HEK293 (cell line): ENCODE results near the gene PTH1R.
A peak's percentile ranks its signal among the peaks of the same experiment; 100 is the strongest.

ENCODE experiments used
- BCL11B ChIP-seq: fragments of 450-650 bp; formaldehyde crosslinking; IDR thresholded peaks from 2 replicates; pipeline ENCODE4 v1.5.1; 2016; ENCODE audit warnings: low read depth, missing biosample characterization, missing genetic modification characterization
- GLIS2 ChIP-seq: fragments of 450-650 bp; formaldehyde crosslinking; IDR thresholded peaks from 2 replicates; pipeline ENCODE4 v1.5.1; 2016; ENCODE audit warnings: missing biosample characterization, missing genetic modification characterization
- HOXA7 ChIP-seq: sonication (generic); formaldehyde crosslinking; IDR thresholded peaks from 2 replicates; pipeline ENCODE4 v1.8.1; 2022; ENCODE audit warnings: missing genetic modification reagents, borderline replicate concordance
- OSR2 ChIP-seq: fragments of 450-650 bp; formaldehyde crosslinking; IDR thresholded peaks from 2 replicates; pipeline ENCODE4 v1.5.1; 2016; ENCODE audit warnings: missing biosample characterization, missing genetic modification characterization
- PRDM1 ChIP-seq: fragments of 450-650 bp; formaldehyde crosslinking; IDR thresholded peaks from 2 replicates; pipeline ENCODE4; 2016; ENCODE audit warnings: missing biosample characterization, missing genetic modification characterization
- SCRT1 ChIP-seq: fragments of 450-650 bp; formaldehyde crosslinking; IDR thresholded peaks from 2 replicates; pipeline ENCODE4 v1.5.1; 2016; ENCODE audit warnings: missing biosample characterization, missing genetic modification characterization, borderline replicate concordance
- ZBTB6 ChIP-seq: fragments of 450-650 bp; formaldehyde crosslinking; IDR thresholded peaks from 2 replicates; pipeline ENCODE4 v1.5.1; 2017; ENCODE audit warnings: missing biosample characterization, missing genetic modification characterization
- ZBTB7A ChIP-seq: fragments of 450-650 bp; formaldehyde crosslinking; IDR thresholded peaks from 2 replicates; pipeline ENCODE4 v1.5.1; 2016; ENCODE audit warnings: low read depth, missing biosample characterization, missing genetic modification characterization
- ZNF132 ChIP-seq: fragments of 450-650 bp; formaldehyde crosslinking; IDR thresholded peaks from 2 replicates; pipeline ENCODE4 v1.5.1; 2017; ENCODE audit warnings: missing biosample characterization, missing genetic modification characterization, borderline replicate concordance
- ZNF138 ChIP-seq: fragments of 450-650 bp; formaldehyde crosslinking; IDR thresholded peaks from 2 replicates; pipeline ENCODE4 v1.5.1; 2016; ENCODE audit warnings: missing biosample characterization, missing genetic modification characterization, borderline replicate concordance
- ZNF18 ChIP-seq: fragments of 450-650 bp; formaldehyde crosslinking; IDR thresholded peaks from 2 replicates; pipeline ENCODE4 v1.5.1; 2016; ENCODE audit warnings: missing biosample characterization, missing genetic modification characterization
- ZNF2 ChIP-seq: fragments of 450-650 bp; formaldehyde crosslinking; IDR thresholded peaks from 2 replicates; pipeline ENCODE4 v1.5.1; 2016; ENCODE audit warnings: missing biosample characterization, missing genetic modification characterization
- ZNF211 ChIP-seq: fragments of 450-650 bp; formaldehyde crosslinking; IDR thresholded peaks from 2 replicates; pipeline ENCODE4 v1.5.1; 2016; ENCODE audit warnings: low read depth, missing biosample characterization, missing genetic modification characterization
- ZNF214 ChIP-seq: fragments of 450-650 bp; formaldehyde crosslinking; IDR thresholded peaks from 2 replicates; pipeline ENCODE4 v1.5.1; 2017; ENCODE audit warnings: missing biosample characterization, mild to moderate bottlenecking, missing genetic modification characterization, borderline replicate concordance
- ZNF223 ChIP-seq: fragments of 450-650 bp; formaldehyde crosslinking; IDR thresholded peaks from 2 replicates; pipeline ENCODE4 v1.5.1; 2016; ENCODE audit warnings: missing biosample characterization, missing genetic modification characterization
- ZNF302 ChIP-seq: fragments of 450-650 bp; formaldehyde crosslinking; IDR thresholded peaks from 2 replicates; pipeline ENCODE4 v1.5.1; 2016; ENCODE audit warnings: missing biosample characterization, missing genetic modification characterization, low read depth
- ZNF311 ChIP-seq: fragments of 450-650 bp; formaldehyde crosslinking; IDR thresholded peaks from 2 replicates; pipeline ENCODE4 v1.5.1; 2017; ENCODE audit warnings: missing biosample characterization, missing genetic modification characterization, borderline replicate concordance
- ZNF341 ChIP-seq: fragments of 450-650 bp; formaldehyde crosslinking; IDR thresholded peaks from 2 replicates; pipeline ENCODE4; 2016; ENCODE audit warnings: low read depth, missing biosample characterization, missing genetic modification characterization
- ZNF433 ChIP-seq: fragments of 450-650 bp; formaldehyde crosslinking; IDR thresholded peaks from 2 replicates; pipeline ENCODE4 v1.5.1; 2016; ENCODE audit warnings: missing biosample characterization, missing genetic modification characterization, low read depth
- ZNF473 ChIP-seq: fragments of 450-650 bp; formaldehyde crosslinking; IDR thresholded peaks from 2 replicates; pipeline ENCODE4 v1.5.1; 2017; ENCODE audit warnings: missing biosample characterization, missing genetic modification characterization
- ZNF510 ChIP-seq: fragments of 450-650 bp; formaldehyde crosslinking; IDR thresholded peaks from 2 replicates; pipeline ENCODE4 v1.5.1; 2018; ENCODE audit warnings: mild to moderate bottlenecking, missing genetic modification characterization, missing biosample characterization; ENCODE audit not compliant: insufficient replicate concordance
- ZNF513 ChIP-seq: fragments of 450-650 bp; IDR thresholded peaks from 2 replicates; pipeline ENCODE4 v1.5.1; 2018; ENCODE audit warnings: missing biosample characterization, missing genetic modification characterization
- ZNF514 ChIP-seq: fragments of 450-650 bp; formaldehyde crosslinking; IDR thresholded peaks from 2 replicates; pipeline ENCODE4 v1.5.1; 2016; ENCODE audit warnings: missing biosample characterization, missing genetic modification characterization
- ZNF621 ChIP-seq: fragments of 450-650 bp; formaldehyde crosslinking; IDR thresholded peaks from 2 replicates; pipeline ENCODE4 v1.5.1; 2017; ENCODE audit warnings: missing biosample characterization, missing genetic modification characterization
- ZNF639 ChIP-seq: fragments of 450-650 bp; formaldehyde crosslinking; IDR thresholded peaks from 2 replicates; pipeline ENCODE4 v1.5.1; 2016; ENCODE audit warnings: missing biosample characterization, missing genetic modification characterization
- ZNF677 ChIP-seq: fragments of 450-650 bp; IDR thresholded peaks from 2 replicates; pipeline ENCODE4 v1.5.0; 2018; ENCODE audit warnings: missing biosample characterization, mild to moderate bottlenecking, missing genetic modification characterization, moderate library complexity
- ZNF785 ChIP-seq: fragments of 450-650 bp; formaldehyde crosslinking; IDR thresholded peaks from 2 replicates; pipeline ENCODE4 v1.5.1; 2016; ENCODE audit warnings: missing biosample characterization, missing genetic modification characterization
- ZSCAN18 ChIP-seq: fragments of 450-650 bp; formaldehyde crosslinking; IDR thresholded peaks from 2 replicates; pipeline ENCODE4 v1.5.1; 2016; ENCODE audit warnings: missing biosample characterization, missing genetic modification characterization
- TF ChIP-seq, protein P1 (sequence below): IDR thresholded peaks from 2 replicates; pipeline ENCODE4 v1.6.1; 2011; ENCODE audit warnings: mild to moderate bottlenecking, low read depth, low read length, borderline replicate concordance
- TF ChIP-seq, protein P2 (sequence below): fragments of 450-650 bp; formaldehyde crosslinking; IDR thresholded peaks from 2 replicates; pipeline ENCODE4 v1.5.1; 2016; ENCODE audit warnings: missing biosample characterization, missing genetic modification characterization

PTH1R gene

GRCh38 chr3:46845860-46846623 is 31.5 kb upstream of the PTH1R start (continued):
- TF ChIP-seq ZNF513 (no peak), OSR2 (tag by site-specific recombination) (no peak), SCRT1 (no peak), ZNF473 (tag by site-specific recombination) (no peak), ZNF132 (tag by site-specific recombination) (no peak), ZNF2 (tag by site-specific recombination) (no peak), ZNF639 (no peak), ZNF138 (no peak), ZNF18 (tag by site-specific recombination) (no peak), HOXA7 (no peak), ZNF621 (tag by site-specific recombination) (no peak), ZSCAN18 (tag by site-specific recombination) (no peak), ZBTB6 (tag by site-specific recombination) (no peak), ZNF510 (no peak), ZNF785 (tag by site-specific recombination) (no peak), BCL11B (no peak), ZNF677 (tag by site-specific recombination) (no peak), ZNF341 (tag by site-specific recombination) (no peak; the same call in 1 of the 2 replicates), ZNF311 (tag by site-specific recombination) (no peak), ZNF223 (no peak), ZNF302 (no peak), ZNF433 (tag by site-specific recombination) (no peak), GLIS2 (peak; percentile 64; the same call in 1 of the 2 replicates), PRDM1 (tag by site-specific recombination) (no peak), ZNF514 (no peak), ZNF214 (tag by site-specific recombination) (no peak), ZNF211 (no peak), ZBTB7A (tag by site-specific recombination) (no peak)
- TF ChIP-seq, protein P1, sequence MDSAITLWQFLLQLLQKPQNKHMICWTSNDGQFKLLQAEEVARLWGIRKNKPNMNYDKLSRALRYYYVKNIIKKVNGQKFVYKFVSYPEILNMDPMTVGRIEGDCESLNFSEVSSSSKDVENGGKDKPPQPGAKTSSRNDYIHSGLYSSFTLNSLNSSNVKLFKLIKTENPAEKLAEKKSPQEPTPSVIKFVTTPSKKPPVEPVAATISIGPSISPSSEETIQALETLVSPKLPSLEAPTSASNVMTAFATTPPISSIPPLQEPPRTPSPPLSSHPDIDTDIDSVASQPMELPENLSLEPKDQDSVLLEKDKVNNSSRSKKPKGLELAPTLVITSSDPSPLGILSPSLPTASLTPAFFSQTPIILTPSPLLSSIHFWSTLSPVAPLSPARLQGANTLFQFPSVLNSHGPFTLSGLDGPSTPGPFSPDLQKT: no peak
- TF ChIP-seq, protein P2, sequence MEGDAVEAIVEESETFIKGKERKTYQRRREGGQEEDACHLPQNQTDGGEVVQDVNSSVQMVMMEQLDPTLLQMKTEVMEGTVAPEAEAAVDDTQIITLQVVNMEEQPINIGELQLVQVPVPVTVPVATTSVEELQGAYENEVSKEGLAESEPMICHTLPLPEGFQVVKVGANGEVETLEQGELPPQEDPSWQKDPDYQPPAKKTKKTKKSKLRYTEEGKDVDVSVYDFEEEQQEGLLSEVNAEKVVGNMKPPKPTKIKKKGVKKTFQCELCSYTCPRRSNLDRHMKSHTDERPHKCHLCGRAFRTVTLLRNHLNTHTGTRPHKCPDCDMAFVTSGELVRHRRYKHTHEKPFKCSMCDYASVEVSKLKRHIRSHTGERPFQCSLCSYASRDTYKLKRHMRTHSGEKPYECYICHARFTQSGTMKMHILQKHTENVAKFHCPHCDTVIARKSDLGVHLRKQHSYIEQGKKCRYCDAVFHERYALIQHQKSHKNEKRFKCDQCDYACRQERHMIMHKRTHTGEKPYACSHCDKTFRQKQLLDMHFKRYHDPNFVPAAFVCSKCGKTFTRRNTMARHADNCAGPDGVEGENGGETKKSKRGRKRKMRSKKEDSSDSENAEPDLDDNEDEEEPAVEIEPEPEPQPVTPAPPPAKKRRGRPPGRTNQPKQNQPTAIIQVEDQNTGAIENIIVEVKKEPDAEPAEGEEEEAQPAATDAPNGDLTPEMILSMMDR: peak; percentile 17
